HepG2 (cell line): ENCODE data around the gene TMEM130.

ENCODE experiments used
- CTCF ChIP-seq: sonication (generic); formaldehyde crosslinking; IDR thresholded peaks from 2 replicates; pipeline ENCODE4 v1.5.0; 2020; ENCODE audit warnings: mild to moderate bottlenecking, missing genetic modification reagents, moderate library complexity
- POLR2AphosphoS5 ChIP-seq: IDR thresholded peaks from 2 replicates; pipeline ENCODE4 v1.6.1; 2012; ENCODE audit warnings: low read depth, low read length

- TF ChIP-seq CTCF (CRISPR knock-in tag) (no peak), POLR2AphosphoS5 (no peak)
These were observed 14.0 kb downstream of the TMEM130 start for GRCh38 chr7:98855610-98856422.
